Activated CD4-positive, alpha-beta T cell treated with anti-CD3 and anti-CD28 coated beads, Interleukin-2, amount 50 U/mL, for 1 hour (primary cell): ENCODE results near the gene IKZF1.
"Not testable (repeated sequence)": the region's sequence is repeated elsewhere in the genome, so short reads cannot be mapped to it uniquely, and the experiment has no call there.

ENCODE experiments used
- DNase-seq: peaks from one replicate; pipeline ENCODE4 v3.0.0-alpha.2; 2020

Gene IKZF1

DNA sequence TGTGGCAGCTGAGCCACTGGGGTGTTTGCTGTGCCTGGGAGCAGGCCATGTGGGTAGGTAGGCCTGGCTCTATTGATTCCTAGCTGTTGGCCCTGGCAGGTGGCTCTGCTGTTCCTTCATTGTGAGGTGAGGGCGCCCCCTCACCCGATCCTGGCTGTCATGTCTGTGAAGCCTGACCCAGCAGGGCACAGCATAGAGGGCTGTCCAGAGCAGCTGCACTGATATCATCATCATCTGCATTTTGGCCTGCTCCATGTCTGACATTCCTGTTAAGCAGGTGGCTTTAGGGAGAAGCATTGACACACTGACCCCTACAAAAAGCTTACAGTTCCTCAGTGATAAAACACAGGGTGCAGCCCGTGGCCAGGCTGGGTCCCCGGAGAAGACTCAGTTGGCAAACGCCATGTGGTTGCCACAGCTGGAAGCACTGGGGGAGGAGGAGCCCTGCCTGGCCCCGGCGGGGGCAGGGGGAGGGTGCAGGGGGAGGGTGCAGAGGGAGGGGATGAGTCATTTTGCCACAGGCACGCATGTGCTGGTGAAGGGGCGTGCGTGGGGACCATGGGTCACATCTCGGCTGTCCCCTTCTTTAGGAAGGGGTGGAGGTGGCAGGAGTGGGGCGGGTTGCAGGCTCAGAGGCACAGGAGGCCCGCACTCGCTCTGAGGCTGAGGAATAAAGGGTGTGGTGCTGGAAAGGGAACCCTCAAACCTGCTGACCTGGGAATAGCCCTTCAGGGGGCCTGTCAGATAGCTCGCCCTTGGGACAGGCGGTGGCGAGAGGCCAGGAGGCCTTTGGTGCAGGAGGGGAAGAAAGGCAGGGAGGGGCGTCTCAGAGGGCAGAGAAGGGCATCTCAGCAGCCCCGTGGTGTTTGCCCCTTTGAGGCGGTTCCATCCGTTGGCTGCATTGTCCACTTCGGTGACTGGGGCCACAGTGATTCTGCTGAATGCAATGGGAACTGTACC, 31.6 kb downstream of the IKZF1 start:
- peak; percentile 81 for DNase-seq

- DNase-seq: no peak
These were observed 32.6 kb downstream of the IKZF1 start for GRCh38 chr7:50336894-50337703.

DNA sequence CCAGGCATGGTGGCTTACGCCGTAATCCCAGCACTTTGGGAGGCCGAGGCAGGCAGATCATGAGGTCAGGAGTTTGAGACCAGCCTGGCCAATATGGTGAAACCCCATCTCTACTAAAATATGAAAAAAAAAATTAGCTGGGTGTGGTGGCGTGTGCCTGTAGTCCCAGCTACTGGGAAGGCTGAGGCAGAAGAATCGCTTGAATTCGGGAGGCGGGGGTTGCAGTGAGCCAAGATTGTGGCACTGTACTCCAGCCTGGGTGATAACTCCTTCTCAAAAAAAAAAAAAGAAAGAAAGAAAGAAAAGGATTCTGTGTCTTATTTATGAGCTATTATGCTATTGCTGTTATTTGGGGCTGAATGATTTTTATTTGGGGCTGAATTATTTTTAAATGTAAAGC, 35.0 kb downstream of the IKZF1 start:
- DNase-seq: not testable (repeated sequence)

- no peak for DNase-seq
These were observed 35.5 kb downstream of the IKZF1 start for GRCh38 chr7:50339990-50340500.

GRCh38 chr7:50341724-50342123, 37.2 kb downstream of the IKZF1 start:
- DNase-seq: no peak

- DNase-seq: peak; percentile 55
These were observed 38.1 kb downstream of the IKZF1 start for GRCh38 chr7:50342616-50343114.

DNA sequence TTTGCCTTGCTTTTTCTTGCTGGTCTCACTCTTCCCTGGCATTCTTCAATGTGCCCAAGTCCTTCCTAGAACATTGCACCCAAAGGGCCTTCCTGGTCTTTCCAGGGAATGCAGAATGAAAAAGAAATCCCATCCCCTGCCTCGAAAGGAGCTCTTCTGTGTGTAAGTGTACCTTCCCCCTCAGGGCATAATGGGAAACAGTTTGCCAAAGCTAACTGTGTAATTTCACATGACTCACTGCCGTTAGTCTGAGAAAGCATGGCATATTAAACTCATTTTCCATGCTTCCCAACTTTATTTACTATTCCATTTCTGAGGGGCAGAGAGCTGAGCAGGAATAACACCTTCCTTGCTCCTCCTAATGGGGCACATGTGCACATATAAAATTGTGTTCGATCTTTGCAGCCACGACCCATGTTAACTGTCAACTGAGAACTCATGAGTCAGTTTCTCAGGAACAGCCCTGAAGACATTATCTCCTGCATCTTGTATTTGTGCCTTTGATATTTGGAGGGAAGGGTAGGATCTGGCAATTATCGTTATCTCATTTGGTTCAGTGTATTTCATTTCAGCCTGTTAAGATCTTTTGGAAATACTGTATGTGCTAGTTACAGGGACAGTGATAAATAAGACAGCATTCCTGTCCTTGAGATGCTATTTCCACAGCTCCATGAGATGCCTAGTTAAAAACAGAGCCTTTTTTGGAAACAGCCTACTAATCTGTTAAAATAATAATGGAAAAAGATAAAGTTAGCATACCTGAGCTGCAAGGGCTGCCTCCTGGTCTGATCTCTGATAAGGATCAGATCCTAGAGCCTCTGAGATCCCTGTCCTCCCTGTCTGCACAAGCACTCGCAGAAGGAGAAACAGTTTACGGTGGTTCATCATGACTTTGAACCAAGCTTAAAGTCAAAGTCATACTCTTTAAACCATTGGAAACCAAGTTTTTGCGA, 42.3 kb downstream of the IKZF1 start:
- no peak for DNase-seq

GRCh38 chr7:50347693-50348092, 43.2 kb downstream of the IKZF1 start:
- no peak for DNase-seq

DNA sequence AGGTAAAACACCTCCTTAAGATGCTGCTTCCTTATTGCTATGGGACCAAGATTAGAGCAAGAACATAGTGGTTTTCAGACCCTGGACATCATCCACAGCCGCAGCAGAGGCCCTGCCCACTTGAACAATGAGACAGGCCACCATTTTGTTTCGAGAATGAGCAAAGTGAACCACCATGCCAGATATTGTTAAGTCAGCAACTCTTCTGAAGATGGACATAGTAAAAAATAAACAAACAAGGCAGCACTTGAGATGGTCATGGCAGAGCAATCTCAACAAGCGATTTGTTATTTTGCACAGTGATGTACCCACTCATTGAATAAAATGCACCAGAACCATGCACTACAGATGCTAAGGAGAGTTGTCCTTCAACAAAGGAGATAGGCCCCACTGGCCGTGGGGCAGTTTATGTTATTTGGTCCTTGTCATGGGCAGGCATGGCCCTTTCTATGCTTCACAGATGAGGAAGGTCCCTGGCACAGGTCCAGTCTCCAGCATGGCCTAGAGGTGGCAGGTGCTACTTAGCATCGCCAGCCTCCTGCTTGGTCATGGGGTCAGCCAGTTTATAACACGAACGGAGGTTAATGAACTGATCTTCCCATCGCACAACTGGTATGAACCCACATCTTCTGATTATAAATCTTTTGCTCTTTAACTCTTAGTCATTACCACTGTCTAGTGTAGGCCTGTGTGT, 44.1 kb downstream of the IKZF1 start:
- DNase-seq: no peak

- no peak for DNase-seq
These were observed 44.9 kb downstream of the IKZF1 start for GRCh38 chr7:50349399-50349798.

- peak; percentile 66 for DNase-seq
These were observed 45.7 kb downstream of the IKZF1 start for GRCh38 chr7:50349963-50350944.

- no peak for DNase-seq
These were observed 46.8 kb downstream of the IKZF1 start for GRCh38 chr7:50351267-50351666.

- DNase-seq: no peak
These were observed 47.8 kb downstream of the IKZF1 start for GRCh38 chr7:50352282-50352681.

GRCh38 chr7:50352751-50353150, 48.2 kb downstream of the IKZF1 start:
- no peak for DNase-seq

DNA sequence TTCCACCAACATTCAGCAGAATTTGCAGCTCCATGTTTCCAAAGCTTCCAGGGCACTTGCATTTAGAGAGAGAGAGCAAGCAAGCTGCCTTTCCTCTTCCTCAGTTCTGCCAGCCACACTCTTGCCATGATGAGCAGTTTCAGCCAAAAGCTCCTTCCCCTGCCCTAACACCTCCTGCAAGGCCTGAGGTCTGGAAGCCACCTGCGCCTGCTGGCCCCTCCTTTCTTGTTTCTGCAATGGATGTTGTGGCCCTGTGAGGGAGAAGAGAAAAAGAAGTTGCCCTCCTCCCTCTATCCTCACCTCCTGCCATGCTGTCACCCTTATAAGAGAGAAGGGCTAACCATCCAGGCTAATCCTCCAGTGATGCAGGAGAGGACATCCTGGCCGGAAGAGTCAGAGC, 48.7 kb downstream of the IKZF1 start:
- DNase-seq: no peak

GRCh38 chr7:50353894-50354595, 49.5 kb downstream of the IKZF1 start:
- DNase-seq: no peak

DNA sequence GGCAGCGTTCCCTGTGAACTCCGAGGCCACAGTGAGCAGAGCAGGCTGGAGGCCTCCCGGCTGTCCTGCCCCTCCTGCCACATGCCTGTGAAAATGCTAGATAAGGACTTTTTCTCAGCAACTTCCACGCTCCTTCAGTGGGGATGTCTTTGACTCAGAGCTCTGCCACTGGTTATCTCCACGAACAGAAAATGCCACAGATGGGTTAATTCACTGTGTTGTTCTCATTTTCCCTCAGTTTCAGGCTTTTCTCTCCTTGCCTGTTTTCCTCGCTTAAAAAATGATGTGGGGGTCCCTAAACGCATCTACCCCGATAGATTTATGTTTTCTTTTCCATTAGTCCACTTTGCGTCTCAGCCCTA, 51.3 kb downstream of the IKZF1 start:
- no peak for DNase-seq

GRCh38 chr7:50356212-50356944, 51.9 kb downstream of the IKZF1 start:
- no peak for DNase-seq

GRCh38 chr7:50356945-50357268, 52.4 kb downstream of the IKZF1 start:
- no peak for DNase-seq
